GM12878 (cell line): ENCODE measurements around the gene GALNTL6.

Experiments
- CEBPB ChIP-seq, 2 experiments: fragments of 150-350 bp in 1 of 2; IDR thresholded peaks; 2 replicates each; pipeline ENCODE4 v1.6.1; 2012 to 2014; ENCODE audit warnings: low read depth in 2 of 2, low read length in 2 of 2, borderline replicate concordance in 1 of 2, inconsistent platforms in 1 of 2
- CHD2 ChIP-seq: IDR thresholded peaks from 2 replicates; pipeline ENCODE4 v1.6.1; 2011; ENCODE audit warnings: low read depth, low read length, improper control_type of control experiment, borderline replicate concordance
- ETV6 ChIP-seq, 2 experiments: fragments of 450-650 bp in 1 of 2; IDR thresholded peaks in 1 of 2; conservative IDR thresholded peaks in 1 of 2; 2 replicates each; pipeline ENCODE4 v1.6.1; 2014; ENCODE audit warnings: antibody characterized with exemption in 1 of 2, borderline replicate concordance in 1 of 2, low read depth in 1 of 2, mild to moderate bottlenecking in 1 of 2, moderate library complexity in 1 of 2
- FOXM1 ChIP-seq: IDR thresholded peaks from 2 replicates; pipeline ENCODE4 v1.6.1; 2012; ENCODE audit warnings: low read depth, mild to moderate bottlenecking, inconsistent platforms, low read length, moderate library complexity
- RCOR1 ChIP-seq: conservative IDR thresholded peaks from 2 replicates; pipeline ENCODE4 v1.6.1; 2012; ENCODE audit warnings: low read depth, low read length, improper control_type of control experiment

DNA sequence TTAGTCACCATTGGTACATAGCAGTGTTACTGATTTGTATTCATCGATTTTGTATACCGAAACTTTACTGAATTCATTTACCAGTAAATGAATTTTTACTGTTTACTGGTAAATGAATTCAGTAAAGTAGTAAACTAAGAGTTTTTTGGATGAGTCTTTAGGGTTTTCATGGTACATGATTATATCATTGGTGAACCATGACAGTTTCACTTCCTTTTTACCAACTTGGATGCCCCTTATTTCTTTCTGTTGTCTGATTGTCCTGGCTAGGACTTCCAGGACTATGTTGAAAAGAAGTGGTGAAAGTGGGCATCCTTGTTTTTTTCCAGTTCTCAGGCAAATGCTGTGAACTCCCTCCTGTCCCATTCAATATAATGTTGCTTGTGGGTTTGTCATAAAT is 494.9 kb downstream of the GALNTL6 start:
- no peak for TF ChIP-seq CEBPB (IDR thresholded peaks at IDR 0.05; ENCODE audit: borderline replicate concordance in 1 of 2, low read depth in 2 of 2, low read length in 2 of 2)
- no peak for TF ChIP-seq RCOR1
- no peak for TF ChIP-seq FOXM1
- no peak for TF ChIP-seq ETV6 (conservative IDR thresholded peaks at IDR 0.05 in 1 of 2, IDR thresholded peaks at IDR 0.05 in 1 of 2; ENCODE audit: borderline replicate concordance in 1 of 2, low read depth in 1 of 2)
- no peak for TF ChIP-seq CHD2
